OCI-LY7 (cell line): ENCODE data around the gene SLC8A1.

Experiments
- EZH2phosphoT487 ChIP-seq: fragments of 200-600 bp; sonication (generic); IDR thresholded peaks from 2 replicates; pipeline ENCODE4 v1.6.1; 2018; ENCODE audit warnings: low read depth, borderline replicate concordance, mild to moderate bottlenecking, mixed run types, antibody characterized with exemption, low read length, moderate library complexity, mixed read lengths
- TF ChIP-seq, protein P1 (sequence below): fragments of 200-600 bp; sonication (generic); conservative IDR thresholded peaks from 2 replicates; pipeline ENCODE4 v1.5.1; 2014; ENCODE audit warnings: mild to moderate bottlenecking, antibody characterized with exemption, low read length, moderate library complexity, mixed read lengths

DNA sequence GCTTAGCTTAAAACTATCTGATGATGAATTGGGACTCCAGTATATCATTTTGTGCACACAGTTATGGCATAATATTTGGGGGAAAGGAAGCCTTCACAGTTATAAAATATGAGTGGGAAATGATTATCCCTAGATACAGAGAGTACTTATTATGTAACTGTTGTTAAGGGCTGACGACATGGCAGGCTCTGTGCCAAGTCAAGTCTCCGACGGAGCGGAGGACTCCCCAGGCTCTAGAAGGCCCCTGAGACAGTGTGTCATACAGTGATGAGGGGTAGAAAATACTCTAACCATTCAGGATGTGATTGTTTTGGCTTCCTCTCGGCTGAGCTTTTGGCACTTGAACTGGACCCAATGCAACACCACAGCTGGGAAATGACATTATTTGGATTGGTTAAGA is 211.8 kb downstream of the SLC8A1 start:
- no peak for TF ChIP-seq EZH2phosphoT487
- TF ChIP-seq, protein P1, sequence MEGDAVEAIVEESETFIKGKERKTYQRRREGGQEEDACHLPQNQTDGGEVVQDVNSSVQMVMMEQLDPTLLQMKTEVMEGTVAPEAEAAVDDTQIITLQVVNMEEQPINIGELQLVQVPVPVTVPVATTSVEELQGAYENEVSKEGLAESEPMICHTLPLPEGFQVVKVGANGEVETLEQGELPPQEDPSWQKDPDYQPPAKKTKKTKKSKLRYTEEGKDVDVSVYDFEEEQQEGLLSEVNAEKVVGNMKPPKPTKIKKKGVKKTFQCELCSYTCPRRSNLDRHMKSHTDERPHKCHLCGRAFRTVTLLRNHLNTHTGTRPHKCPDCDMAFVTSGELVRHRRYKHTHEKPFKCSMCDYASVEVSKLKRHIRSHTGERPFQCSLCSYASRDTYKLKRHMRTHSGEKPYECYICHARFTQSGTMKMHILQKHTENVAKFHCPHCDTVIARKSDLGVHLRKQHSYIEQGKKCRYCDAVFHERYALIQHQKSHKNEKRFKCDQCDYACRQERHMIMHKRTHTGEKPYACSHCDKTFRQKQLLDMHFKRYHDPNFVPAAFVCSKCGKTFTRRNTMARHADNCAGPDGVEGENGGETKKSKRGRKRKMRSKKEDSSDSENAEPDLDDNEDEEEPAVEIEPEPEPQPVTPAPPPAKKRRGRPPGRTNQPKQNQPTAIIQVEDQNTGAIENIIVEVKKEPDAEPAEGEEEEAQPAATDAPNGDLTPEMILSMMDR, result no peak
